NCI-H1048 (cell line): Measurements from ENCODE around the gene BCAS3.
"Not testable (repeated sequence)": the region's sequence is repeated elsewhere in the genome, so short reads cannot be mapped to it uniquely, and the experiment has no call there.

Source experiments
- DNase-seq: peaks from one replicate; lab custom pipeline; 2025; lab: John Stamatoyannopoulos, UW

The BCAS3 gene

GRCh38 chr17:61005958-61006357, 328.3 kb downstream of the BCAS3 start:
- DNase-seq, result not testable (repeated sequence)

- DNase-seq, result no peak
These were observed 330.3 kb downstream of the BCAS3 start for GRCh38 chr17:61007980-61008379.

GRCh38 chr17:61009663-61010062, 332.0 kb downstream of the BCAS3 start:
- DNase-seq, result no peak

- no peak for DNase-seq
These were observed 333.1 kb downstream of the BCAS3 start for GRCh38 chr17:61010661-61011170.

GRCh38 chr17:61011251-61011650, 333.6 kb downstream of the BCAS3 start:
- DNase-seq, result no peak

GRCh38 chr17:61015966-61016365, 338.3 kb downstream of the BCAS3 start:
- DNase-seq, result no peak

- no peak for DNase-seq
These were observed 339.8 kb downstream of the BCAS3 start for GRCh38 chr17:61017317-61018006.

- DNase-seq, result no peak
These were observed 341.3 kb downstream of the BCAS3 start for GRCh38 chr17:61018938-61019337.

- DNase-seq, result no peak
These were observed 346.3 kb downstream of the BCAS3 start for GRCh38 chr17:61023996-61024395.

GRCh38 chr17:61026818-61027217, 349.2 kb downstream of the BCAS3 start:
- no peak for DNase-seq

GRCh38 chr17:61029181-61029580, 351.5 kb downstream of the BCAS3 start:
- no peak for DNase-seq

GRCh38 chr17:61040666-61041065, 363.0 kb downstream of the BCAS3 start:
- DNase-seq, result no peak

- not testable (repeated sequence) for DNase-seq
These were observed 364.7 kb downstream of the BCAS3 start for GRCh38 chr17:61042348-61042747.

- DNase-seq, result no peak
These were observed 369.9 kb downstream of the BCAS3 start for GRCh38 chr17:61047515-61047914.

- DNase-seq, result no peak
These were observed 370.9 kb downstream of the BCAS3 start for GRCh38 chr17:61048376-61049106.

GRCh38 chr17:61053469-61053868, 375.8 kb downstream of the BCAS3 start:
- no peak for DNase-seq

- DNase-seq, result no peak
These were observed 376.8 kb downstream of the BCAS3 start for GRCh38 chr17:61054436-61054835.

- no peak for DNase-seq
These were observed 379.6 kb downstream of the BCAS3 start for GRCh38 chr17:61057257-61057656.

- no peak for DNase-seq
These were observed 380.4 kb downstream of the BCAS3 start for GRCh38 chr17:61058066-61058465.

GRCh38 chr17:61063528-61063927, 385.9 kb downstream of the BCAS3 start:
- no peak for DNase-seq

- DNase-seq, result no peak
These were observed 386.7 kb downstream of the BCAS3 start for GRCh38 chr17:61064087-61064951.

GRCh38 chr17:61065263-61065773, 387.7 kb downstream of the BCAS3 start:
- no peak for DNase-seq
